CD8-positive, alpha-beta memory T cell (primary cell): ENCODE results near the gene MACIR. TPM values are rescaled to one million over a fixed set of nuclear protein-coding genes. Genes with fewer than 3 reads are reported as not detected.
"Not testable (repeated sequence)": the region's sequence is repeated elsewhere in the genome, so short reads cannot be mapped to it uniquely, and the experiment has no call there.

ENCODE experiments used
- CTCF ChIA-PET: fragments of 350-600 bp; sonication (Branson Sonifier 250); formaldehyde crosslinking; loops from one replicate; lab custom pipeline; 2021; ENCODE audit warnings: antibody characterized with exemption; lab: Charles Lee
- POLR2A ChIA-PET: fragments of 350-600 bp; sonication (Branson Sonifier 250); formaldehyde crosslinking; loops from one replicate; lab custom pipeline; 2021; ENCODE audit warnings: antibody characterized with exemption; lab: Charles Lee
- DNase-seq, 5 donors: peaks; one replicate each; pipeline versions ENCODE4 v3.0.0 to v3.0.0-alpha.2; 2020 to 2022; ENCODE audit warnings: mixed read lengths in 1 of 5
- H3K27ac ChIP-seq: one replicate; pipeline ENCODE4 v1.7.0; 2013; ENCODE audit warnings: low read depth, mild to moderate bottlenecking, low read length, moderate library complexity
- H3K27me3 ChIP-seq: 2 replicates; pipeline ENCODE4 v1.7.0; 2013; ENCODE audit warnings: low read length, mild to moderate bottlenecking; ENCODE audit not compliant: insufficient read depth, poor library complexity, severe bottlenecking
- H3K36me3 ChIP-seq: 2 replicates; pipeline ENCODE4 v1.7.0; 2013; ENCODE audit warnings: mild to moderate bottlenecking, low read length, moderate library complexity; ENCODE audit not compliant: insufficient read depth
- H3K4me1 ChIP-seq: 2 replicates; pipeline ENCODE4 v1.7.0; 2013; ENCODE audit warnings: mild to moderate bottlenecking, low read length, moderate library complexity; ENCODE audit not compliant: insufficient read depth
- H3K4me3 ChIP-seq: 2 replicates; pipeline ENCODE4 v1.7.0; 2013; ENCODE audit warnings: mild to moderate bottlenecking, low read length
- H3K9me3 ChIP-seq: 2 replicates; pipeline ENCODE4 v1.7.0; 2013; ENCODE audit warnings: mild to moderate bottlenecking, low read length
- H3K27ac Mint-ChIP-seq, 8 donors: one replicate each; pipeline ENCODE4 v1.8.0; 2020 to 2021; ENCODE audit warnings: mixed read lengths in 8 of 8, mild to moderate bottlenecking in 6 of 8, inconsistent platforms in 3 of 8, moderate library complexity in 3 of 8
- H3K27me3 Mint-ChIP-seq, 2 donors: one replicate each; pipeline ENCODE4 v1.8.0; 2020 to 2021; ENCODE audit warnings: mixed read lengths in 2 of 2, mild to moderate bottlenecking in 1 of 2, moderate library complexity in 1 of 2
- H3K36me3 Mint-ChIP-seq, 3 donors: one replicate each; pipeline ENCODE4 v1.8.0; 2020 to 2021; ENCODE audit warnings: mixed read lengths in 3 of 3, inconsistent platforms in 1 of 3, mild to moderate bottlenecking in 1 of 3
- H3K4me1 Mint-ChIP-seq, 3 donors: one replicate each; pipeline ENCODE4 v1.8.0; 2020 to 2021; ENCODE audit warnings: mixed read lengths in 3 of 3, inconsistent platforms in 1 of 3, mild to moderate bottlenecking in 1 of 3
- H3K4me3 Mint-ChIP-seq, 7 donors: one replicate each; pipeline ENCODE4 v1.8.0; 2020 to 2021; ENCODE audit warnings: mixed read lengths in 7 of 7, mild to moderate bottlenecking in 6 of 7, moderate library complexity in 4 of 7, inconsistent platforms in 2 of 7
- H3K9me3 Mint-ChIP-seq, 5 donors: one replicate each; pipeline ENCODE4 v1.8.0; 2020 to 2022; ENCODE audit warnings: mixed read lengths in 5 of 5, mild to moderate bottlenecking in 3 of 5, moderate library complexity in 2 of 5, inconsistent platforms in 1 of 5
- polyA plus RNA-seq: library from polyadenylated mRNA; unstranded; fragments of 300-500 nt; fragmentation: Illumina TruSeq; gene quantifications from one replicate; pipeline ENCODE4 v1.2.3, GENCODE V29; 2021
- total RNA-seq, 2 experiments: library from RNA; stranded (reverse); gene quantifications; one replicate each; pipeline ENCODE4 v1.2.3, GENCODE V29; 2021

Gene MACIR
- total and polyA plus RNA-seq, 3 experiments from 2014 or later = 2.8 to 10.5 (median 9.9) TPM

- Histone ChIP-seq H3K4me1 (no peaks in the 10 kb centered on the region), H3K36me3 (no peaks in the 10 kb centered on the region), H3K27me3 (no peaks in the 10 kb centered on the region), H3K4me3 (no peak overlapping the region), H3K27ac (no peak overlapping the region), H3K9me3 (no peaks in the 10 kb centered on the region)
- peaks cover 0 to 1% (median 0%) of the 10 kb centered on the region in 3 donors for H3K36me3 Mint-ChIP-seq
- ChIA-PET CTCF (no interaction called here), POLR2A (no interaction called here)
- no peak for DNase-seq
- H3K4me3 Mint-ChIP-seq = no peak overlapping the region
- H3K27me3 Mint-ChIP-seq = peaks cover 0 to 1% of the 10 kb centered on the region in 2 donors
- no peak overlapping the region for H3K27ac Mint-ChIP-seq
- no peaks in the 10 kb centered on the region for H3K4me1 Mint-ChIP-seq
- H3K9me3 Mint-ChIP-seq = peaks cover 0 to 3% (median 0%) of the 10 kb centered on the region in 5 donors
These were observed 40.4 kb upstream of the MACIR start for GRCh38 chr5:103218164-103218563.

DNA sequence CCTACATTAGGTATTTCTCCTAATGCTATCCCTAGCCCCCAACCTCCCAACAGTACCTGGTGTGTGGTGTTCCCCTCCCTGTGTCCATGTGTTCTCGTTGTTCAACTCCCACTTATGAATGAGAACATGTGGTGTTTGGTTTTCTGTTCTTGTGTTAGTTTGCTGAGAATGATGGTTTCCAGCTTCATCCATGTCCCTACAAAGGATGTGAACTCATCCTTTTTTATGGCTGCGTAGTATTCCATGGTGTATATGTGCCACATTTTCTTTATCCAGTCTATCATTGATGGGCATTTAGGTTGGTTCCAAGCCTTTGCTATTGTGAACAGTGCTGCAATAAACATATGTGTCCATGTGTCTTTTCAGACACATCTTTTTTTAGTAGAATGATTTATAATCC lies 39.5 kb upstream of the MACIR start:
- H3K27me3 Mint-ChIP-seq, H3K9me3 ChIP-seq, H3K4me3 ChIP-seq, DNase-seq, H3K36me3 Mint-ChIP-seq, H3K4me1 ChIP-seq, H3K27ac Mint-ChIP-seq, CTCF ChIA-PET, H3K4me1 Mint-ChIP-seq, H3K9me3 Mint-ChIP-seq, POLR2A ChIA-PET, H3K27me3 ChIP-seq, H3K4me3 Mint-ChIP-seq, H3K36me3 ChIP-seq, H3K27ac ChIP-seq: not testable (repeated sequence)

GRCh38 chr5:103223031-103223955 lies 35.3 kb upstream of the MACIR start:
- H3K4me3 ChIP-seq = no peak overlapping the region
- peaks cover 0 to 3% (median 0%) of the 10 kb centered on the region in 5 donors for H3K9me3 Mint-ChIP-seq
- H3K4me1 Mint-ChIP-seq = peaks cover 0 to 4% (median 0%) of the 10 kb centered on the region in 3 donors
- no peaks in the 10 kb centered on the region for H3K36me3 ChIP-seq
- peaks cover 0 to 5% (median 0%) of the 10 kb centered on the region in 3 donors for H3K36me3 Mint-ChIP-seq
- H3K27me3 Mint-ChIP-seq = peaks cover 5 to 37% of the 10 kb centered on the region in 2 donors
- no peaks in the 10 kb centered on the region for H3K9me3 ChIP-seq
- POLR2A ChIA-PET = no interaction called here
- no peak overlapping the region for H3K27ac ChIP-seq
- CTCF ChIA-PET = interaction anchor here (1.1 to 2.7 kb wide), 5 partner anchors 10 to 687 kb away, joined by 3 to 9 read pairs (median 6); partner anchors contain the start of gene MACIR
- H3K4me1 ChIP-seq = peaks cover 3% of the 10 kb centered on the region
- H3K27ac Mint-ChIP-seq = no peak overlapping the region
- DNase-seq = no peak
- H3K4me3 Mint-ChIP-seq = no peak overlapping the region
- H3K27me3 ChIP-seq = no peaks in the 10 kb centered on the region

- Histone ChIP-seq H3K27ac (no peak overlapping the region), H3K4me1 (peaks cover 3% of the 10 kb centered on the region), H3K27me3 (no peaks in the 10 kb centered on the region), H3K36me3 (no peaks in the 10 kb centered on the region), H3K9me3 (no peaks in the 10 kb centered on the region), H3K4me3 (no peak overlapping the region)
- DNase-seq = peak in 3 of 5 donors; percentile 29 to 56 (median 44)
- CTCF ChIA-PET = interaction anchor here (1.1 to 2.7 kb wide), 9 partner anchors 9 to 688 kb away, joined by 3 to 9 read pairs (median 5); partner anchors contain the start of gene MACIR
- POLR2A ChIA-PET = no interaction called here
- Mint-ChIP-seq H3K27me3 (peaks cover 11 to 46% of the 10 kb centered on the region in 2 donors), H3K27ac (no peak overlapping the region), H3K4me1 (peaks cover 0 to 4% (median 0%) of the 10 kb centered on the region in 3 donors), H3K9me3 (peaks cover 0 to 3% (median 0%) of the 10 kb centered on the region in 5 donors), H3K36me3 (peaks cover 0 to 5% (median 0%) of the 10 kb centered on the region in 3 donors), H3K4me3 (peak overlapping the region in 3 of 7 donors; percentile 16 to 30 (median 20))
These were observed 34.3 kb upstream of the MACIR start for GRCh38 chr5:103224118-103224893.

- H3K4me1 ChIP-seq = peaks cover 3% of the 10 kb centered on the region
- Mint-ChIP-seq H3K4me3 (no peak overlapping the region), H3K9me3 (no peaks in the 10 kb centered on the region), H3K36me3 (peaks cover 0 to 4% (median 0%) of the 10 kb centered on the region in 3 donors), H3K27ac (no peak overlapping the region), H3K4me1 (peaks cover 0 to 4% (median 0%) of the 10 kb centered on the region in 3 donors), H3K27me3 (peaks cover 12 to 49% of the 10 kb centered on the region in 2 donors)
- H3K4me3 ChIP-seq = no peak overlapping the region
- ChIA-PET POLR2A (no interaction called here), CTCF (interaction anchor here (1.3 to 2.7 kb wide), 7 partner anchors 8 to 688 kb away, joined by 4 to 9 read pairs (median 5); no protein-coding TSS in a partner anchor)
- no peaks in the 10 kb centered on the region for H3K36me3 ChIP-seq
- no peak overlapping the region for H3K27ac ChIP-seq
- H3K9me3 ChIP-seq = no peaks in the 10 kb centered on the region
- DNase-seq = no peak
- H3K27me3 ChIP-seq = no peaks in the 10 kb centered on the region
These were observed 33.7 kb upstream of the MACIR start for GRCh38 chr5:103224894-103225246.

- no peaks in the 10 kb centered on the region for H3K9me3 Mint-ChIP-seq
- H3K36me3 Mint-ChIP-seq = peaks cover 0 to 4% (median 0%) of the 10 kb centered on the region in 3 donors
- no peak overlapping the region for H3K4me3 Mint-ChIP-seq
- Histone ChIP-seq H3K27me3 (no peaks in the 10 kb centered on the region), H3K4me3 (no peak overlapping the region), H3K27ac (no peak overlapping the region), H3K4me1 (peaks cover 3% of the 10 kb centered on the region), H3K9me3 (no peaks in the 10 kb centered on the region), H3K36me3 (no peaks in the 10 kb centered on the region)
- CTCF ChIA-PET = no interaction called here
- no peak for DNase-seq
- no peak overlapping the region for H3K27ac Mint-ChIP-seq
- POLR2A ChIA-PET = no interaction called here
- H3K4me1 Mint-ChIP-seq = peaks cover 0 to 4% (median 0%) of the 10 kb centered on the region in 3 donors
- peaks cover 15 to 51% of the 10 kb centered on the region in 2 donors for H3K27me3 Mint-ChIP-seq
These were observed 30.5 kb upstream of the MACIR start for GRCh38 chr5:103228061-103228460.

DNA sequence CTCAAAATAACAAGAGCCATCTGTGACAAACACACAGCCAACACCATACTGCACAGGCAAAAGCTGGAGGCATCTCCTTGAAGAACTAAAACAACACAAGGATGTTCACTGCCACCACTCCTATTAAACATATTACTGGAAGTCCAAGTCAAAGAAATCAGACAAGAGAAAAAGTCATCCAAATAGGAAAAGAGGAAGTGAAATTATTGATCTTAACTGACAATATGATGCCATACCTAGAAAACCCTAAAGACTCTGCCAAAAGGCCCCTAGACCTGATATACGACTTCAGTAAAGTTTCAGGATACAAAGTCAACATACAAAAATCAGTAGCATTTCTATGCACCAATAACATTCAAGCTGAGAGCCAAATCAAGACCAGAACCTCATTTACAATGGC lies 30.0 kb upstream of the MACIR start:
- Mint-ChIP-seq H3K27ac (no peak overlapping the region), H3K4me1 (peaks cover 0 to 4% (median 0%) of the 10 kb centered on the region in 3 donors), H3K9me3 (no peaks in the 10 kb centered on the region), H3K27me3 (peaks cover 15 to 51% of the 10 kb centered on the region in 2 donors), H3K4me3 (no peak overlapping the region), H3K36me3 (peaks cover 0 to 4% (median 0%) of the 10 kb centered on the region in 3 donors)
- H3K9me3 ChIP-seq = no peaks in the 10 kb centered on the region
- no peaks in the 10 kb centered on the region for H3K36me3 ChIP-seq
- no peak overlapping the region for H3K4me3 ChIP-seq
- DNase-seq = no peak
- POLR2A ChIA-PET = no interaction called here
- no peaks in the 10 kb centered on the region for H3K27me3 ChIP-seq
- CTCF ChIA-PET = no interaction called here
- H3K4me1 ChIP-seq = peaks cover 3% of the 10 kb centered on the region
- H3K27ac ChIP-seq = no peak overlapping the region
